Measurements from ENCODE around the gene ADGRV1. TPM values are rescaled to one million over a fixed set of nuclear protein-coding genes. Genes with fewer than 3 reads are reported as not detected.

The ADGRV1 gene
- total RNA-seq, 2 donors from 2014 or later = 1.4 TPM; not detected in 1

- peaks cover 14 to 26% of the 10 kb centered on the region in 2 donors for H3K4me1 ChIP-seq (ENCODE audit: control insufficient read depth in 1 of 2, low read depth in 2 of 2)
- TF ChIP-seq CTCF (IDR thresholded peaks at IDR 0.05) = no peak
- peak overlapping the region; percentile 47 for H3K4me3 ChIP-seq
- no peaks in the 10 kb centered on the region for H3K36me3 ChIP-seq
- no peaks in the 10 kb centered on the region for H3K9me3 ChIP-seq
- peak overlapping the region; percentile 39 to 59 for H3K27ac ChIP-seq
- H3K27me3 ChIP-seq (replicated peaks; ENCODE audit: insufficient read depth) = no peaks in the 10 kb centered on the region
- DNase-seq (ENCODE audit: low spot score) (no peak), ATAC-seq (ENCODE audit: insufficient number of reproducible peaks, low FRiP score, low read depth) (peak; percentile 53)
These were observed 654.1 kb downstream of the ADGRV1 start for GRCh38 chr5:91212714-91213092.

Other genes with a start within 250 kb of the ADGRV1 start
- 10 to 100 TPM; 10.1 to 12.2 TPM for gene CETN3, start 149.0 kb upstream of the ADGRV1 start, total RNA-seq
- gene MBLAC2, start 84.0 kb upstream of the ADGRV1 start, total RNA-seq = 1 to 10 TPM; 3.4 to 4.8 TPM
- under 1 TPM in 1 of 2 donors, not detected in 1; 0.42 TPM for gene POLR3G, start 83.9 kb upstream of the ADGRV1 start, total RNA-seq
- 10 to 100 TPM; 15.0 to 19.3 TPM for gene LYSMD3, start 29.2 kb upstream of the ADGRV1 start, total RNA-seq